GM18951 (cell line): ENCODE measurements around the gene TRPM2.

Experiments used
- POLR2A ChIP-seq: IDR thresholded peaks from 4 replicates; pipeline ENCODE4 v1.6.1; 2011; ENCODE audit warnings: mild to moderate bottlenecking; ENCODE audit not compliant: insufficient read length, insufficient read depth; ENCODE audit errors: extremely low read depth
- in situ Hi-C: fragments of 300-500 bp; cut with MboI; formaldehyde crosslinking; loops from one replicate; pipeline ENCODE4 v1.12.0; 2022; ENCODE audit warnings: low sequenced_read_pairs, mixed read lengths, inconsistent platforms; ENCODE audit not compliant: unreplicated experiment

TRPM2 gene

GRCh38 chr21:44442266-44443125 lies 89.1 kb downstream of the TRPM2 start:
- in situ Hi-C loops = no loop called here
- TF ChIP-seq POLR2A = no peak

- TF ChIP-seq POLR2A = no peak
- in situ Hi-C loops = no loop called here
Observed at GRCh38 chr21:44443291-44443890, 90.0 kb downstream of the TRPM2 start.

GRCh38 chr21:44443891-44444285 lies 90.5 kb downstream of the TRPM2 start:
- in situ Hi-C loops = no loop called here
- TF ChIP-seq POLR2A = no peak

GRCh38 chr21:44444286-44444931 lies 91.0 kb downstream of the TRPM2 start:
- TF ChIP-seq POLR2A = no peak
- in situ Hi-C loops = no loop called here

GRCh38 chr21:44445145-44445812 lies 91.9 kb downstream of the TRPM2 start:
- in situ Hi-C loops = no loop called here
- no peak for TF ChIP-seq POLR2A

- in situ Hi-C loops = no loop called here
- TF ChIP-seq POLR2A = no peak
Observed at GRCh38 chr21:44448651-44449131, 95.3 kb downstream of the TRPM2 start.

- in situ Hi-C loops = no loop called here
Observed at GRCh38 chr21:44449473-44450363, 96.3 kb downstream of the TRPM2 start.

GRCh38 chr21:44450402-44450801 lies 97.0 kb downstream of the TRPM2 start:
- TF ChIP-seq POLR2A = no peak
- in situ Hi-C loops = no loop called here

More at GRCh38 chr21:44449473-44450363, 96.3 kb downstream of the TRPM2 start:
- no peak for TF ChIP-seq POLR2A

GRCh38 chr21:44450999-44451398 lies 97.6 kb downstream of the TRPM2 start:
- in situ Hi-C loops = no loop called here
- no peak for TF ChIP-seq POLR2A

- no peak for TF ChIP-seq POLR2A
- in situ Hi-C loops = no loop called here
Observed at GRCh38 chr21:44453120-44453519, 99.7 kb downstream of the TRPM2 start.

- in situ Hi-C loops = no loop called here
- no peak for TF ChIP-seq POLR2A
Observed at GRCh38 chr21:44454058-44454457, 100.6 kb downstream of the TRPM2 start.
